ENCODE results near the gene DNAJC22. TPM values are rescaled to one million over a fixed set of nuclear protein-coding genes. Genes with fewer than 3 reads are reported as not detected.

The DNAJC22 gene
- total RNA-seq, 1 donor from 2014 or later, result 1.8 TPM

GRCh38 chr12:49338830-49339463 is 7.7 kb upstream of the DNAJC22 start:
- Mint-ChIP-seq H3K9me3 (ENCODE audit: unreplicated experiment) (no peaks in the 10 kb centered on the region), H3K36me3 (ENCODE audit: low read depth, unreplicated experiment) (peaks cover 9% of the 10 kb centered on the region), H3K4me1 (ENCODE audit: unreplicated experiment) (peaks cover 13% of the 10 kb centered on the region), H3K27ac (ENCODE audit: unreplicated experiment) (no peak overlapping the region), H3K27me3 (ENCODE audit: unreplicated experiment) (peaks cover 48% of the 10 kb centered on the region), H3K4me3 (ENCODE audit: unreplicated experiment) (no peak overlapping the region)
- TF ChIP-seq CTCF (IDR thresholded peaks at IDR 0.05; ENCODE audit: unreplicated experiment), result no peak
- DNase-seq (ENCODE audit: low spot score), result no peak

- H3K27ac Mint-ChIP-seq (ENCODE audit: unreplicated experiment), result no peak overlapping the region
- no peak for DNase-seq (ENCODE audit: low spot score)
- H3K4me1 Mint-ChIP-seq (ENCODE audit: unreplicated experiment), result peaks cover 13% of the 10 kb centered on the region
- H3K9me3 Mint-ChIP-seq (ENCODE audit: unreplicated experiment), result no peaks in the 10 kb centered on the region
- H3K4me3 Mint-ChIP-seq (ENCODE audit: unreplicated experiment), result no peak overlapping the region
- peaks cover 8% of the 10 kb centered on the region for H3K36me3 Mint-ChIP-seq (ENCODE audit: low read depth, unreplicated experiment)
- H3K27me3 Mint-ChIP-seq (ENCODE audit: unreplicated experiment), result peaks cover 49% of the 10 kb centered on the region
- TF ChIP-seq CTCF (IDR thresholded peaks at IDR 0.05; ENCODE audit: unreplicated experiment), result no peak
These were observed 7.2 kb upstream of the DNAJC22 start for GRCh38 chr12:49339464-49339861.

GRCh38 chr12:49340095-49340870 is 6.4 kb upstream of the DNAJC22 start:
- DNase-seq (ENCODE audit: low spot score), result no peak
- Mint-ChIP-seq H3K4me3 (ENCODE audit: unreplicated experiment) (peak overlapping the region; percentile 27), H3K27ac (ENCODE audit: unreplicated experiment) (no peak overlapping the region), H3K9me3 (ENCODE audit: unreplicated experiment) (no peaks in the 10 kb centered on the region), H3K27me3 (ENCODE audit: unreplicated experiment) (peaks cover 44% of the 10 kb centered on the region), H3K4me1 (ENCODE audit: unreplicated experiment) (peaks cover 13% of the 10 kb centered on the region), H3K36me3 (ENCODE audit: low read depth, unreplicated experiment) (peaks cover 4% of the 10 kb centered on the region)
- TF ChIP-seq CTCF (IDR thresholded peaks at IDR 0.05; ENCODE audit: unreplicated experiment), result no peak

- Mint-ChIP-seq H3K36me3 (ENCODE audit: low read depth, unreplicated experiment) (no peaks in the 10 kb centered on the region), H3K9me3 (ENCODE audit: unreplicated experiment) (no peaks in the 10 kb centered on the region), H3K27ac (ENCODE audit: unreplicated experiment) (peak overlapping the region; percentile 72), H3K4me3 (ENCODE audit: unreplicated experiment) (peak overlapping the region; percentile 27), H3K4me1 (ENCODE audit: unreplicated experiment) (peaks cover 16% of the 10 kb centered on the region), H3K27me3 (ENCODE audit: unreplicated experiment) (peaks cover 43% of the 10 kb centered on the region)
- DNase-seq (ENCODE audit: low spot score), result no peak
- TF ChIP-seq CTCF (IDR thresholded peaks at IDR 0.05; ENCODE audit: unreplicated experiment), result no peak
These were observed 5.5 kb upstream of the DNAJC22 start for GRCh38 chr12:49340971-49341776.
